Naive thymus-derived CD4-positive, alpha-beta T cell (primary cell): Measurements from ENCODE around the gene CDH23. TPM values are rescaled to one million over a fixed set of nuclear protein-coding genes. Genes with fewer than 3 reads are reported as not detected.

ENCODE experiments used
- ATAC-seq: fragments of 150-1000 bp; cut with Tn5 transposase; 2 replicates; pipeline ENCODE4 v1.10.0; 2021; ENCODE audit warnings: mild to moderate bottlenecking, moderate library complexity
- CTCF ChIA-PET: fragments of 350-600 bp; sonication (Branson Sonifier 250); formaldehyde crosslinking; loops from one replicate; lab custom pipeline; 2021; ENCODE audit warnings: antibody characterized with exemption; lab: Charles Lee
- POLR2A ChIA-PET: fragments of 350-600 bp; sonication (Branson Sonifier 250); formaldehyde crosslinking; loops from one replicate; lab custom pipeline; 2021; ENCODE audit warnings: antibody characterized with exemption, inconsistent platforms; lab: Charles Lee
- DNase-seq, 9 donors: peaks; one replicate each; pipeline versions ENCODE4 v3.0.0 to v3.0.0-alpha.2; 2020 to 2022; ENCODE audit warnings: mixed read lengths in 1 of 9
- H3K27ac ChIP-seq: one replicate; pipeline ENCODE4 v1.7.0; 2013; ENCODE audit warnings: mild to moderate bottlenecking, low read depth, low read length, moderate library complexity
- H3K27me3 ChIP-seq, 2 donors: one replicate each; pipeline ENCODE4 v1.7.0; 2013; ENCODE audit warnings: low read length in 2 of 2, mild to moderate bottlenecking in 2 of 2, moderate library complexity in 2 of 2; ENCODE audit not compliant: control insufficient read depth in 2 of 2, insufficient read depth in 2 of 2
- H3K36me3 ChIP-seq, 3 experiments: 1 replicate in 2 of 3; 2 replicates in 1 of 3; pipeline ENCODE4 v1.7.0; 2013; ENCODE audit warnings: low read length in 3 of 3, mild to moderate bottlenecking in 3 of 3, moderate library complexity in 1 of 3; ENCODE audit not compliant: insufficient read depth in 3 of 3, control insufficient read depth in 2 of 3
- H3K4me1 ChIP-seq, 2 donors: one replicate each; pipeline ENCODE4 v1.7.0; 2013; ENCODE audit warnings: low read length in 2 of 2, mild to moderate bottlenecking in 2 of 2, moderate library complexity in 1 of 2; ENCODE audit not compliant: control insufficient read depth in 2 of 2, insufficient read depth in 2 of 2
- H3K4me3 ChIP-seq: 2 replicates; pipeline ENCODE4 v1.7.0; 2013; ENCODE audit warnings: mild to moderate bottlenecking, low read length
- H3K9me3 ChIP-seq, 3 experiments: 1 replicate in 2 of 3; 2 replicates in 1 of 3; pipeline ENCODE4 v1.7.0; 2013; ENCODE audit warnings: low read length in 3 of 3; ENCODE audit not compliant: control insufficient read depth in 2 of 3
- H3K27ac Mint-ChIP-seq, 9 donors: one replicate each; pipeline ENCODE4 v1.8.0; 2020 to 2022; ENCODE audit warnings: mixed read lengths in 9 of 9, mild to moderate bottlenecking in 8 of 9, moderate library complexity in 5 of 9, inconsistent platforms in 2 of 9
- H3K27me3 Mint-ChIP-seq, 5 donors: one replicate each; pipeline ENCODE4 v1.8.0; 2021 to 2022; ENCODE audit warnings: mixed read lengths in 5 of 5, mild to moderate bottlenecking in 1 of 5
- H3K36me3 Mint-ChIP-seq, 5 donors: one replicate each; pipeline ENCODE4 v1.8.0; 2020 to 2022; ENCODE audit warnings: mixed read lengths in 5 of 5, mild to moderate bottlenecking in 3 of 5, inconsistent platforms in 1 of 5
- H3K4me1 Mint-ChIP-seq, 7 donors: one replicate each; pipeline ENCODE4 v1.8.0; 2020 to 2022; ENCODE audit warnings: mixed read lengths in 7 of 7, mild to moderate bottlenecking in 3 of 7, inconsistent platforms in 1 of 7
- H3K4me3 Mint-ChIP-seq, 10 donors: one replicate each; pipeline ENCODE4 v1.8.0; 2020 to 2022; ENCODE audit warnings: mild to moderate bottlenecking in 10 of 10, mixed read lengths in 10 of 10, moderate library complexity in 6 of 10, inconsistent platforms in 2 of 10
- H3K9me3 Mint-ChIP-seq, 11 donors: one replicate each; pipeline ENCODE4 v1.8.0; 2020 to 2022; ENCODE audit warnings: mixed read lengths in 11 of 11, mild to moderate bottlenecking in 4 of 11, inconsistent platforms in 1 of 11, moderate library complexity in 1 of 11
- intact Hi-C, 2 donors: fragments of 100-400 bp; cut with micrococcal nuclease; formaldehyde crosslinking; loops; one replicate each; pipeline ENCODE4 v1.15.1; 2023
- polyA plus RNA-seq, 2 donors: library from polyadenylated mRNA; unstranded; fragments of 300-500 nt; fragmentation: Illumina TruSeq; gene quantifications; one replicate each; pipeline ENCODE4 v1.2.3, GENCODE V29; 2021
- total RNA-seq, 6 experiments: library from RNA in 5 of 6; stranded (reverse) in 5 of 6; gene quantifications; 1 replicate in 5 of 6; 2 replicates in 1 of 6; pipeline ENCODE4 v1.2.3 and lab custom pipeline; 2021 to 2026

Gene CDH23
- total and polyA plus RNA-seq, 7 experiments from 2014 or later: 1.1 to 18.3 (median 7.9) TPM

DNA sequence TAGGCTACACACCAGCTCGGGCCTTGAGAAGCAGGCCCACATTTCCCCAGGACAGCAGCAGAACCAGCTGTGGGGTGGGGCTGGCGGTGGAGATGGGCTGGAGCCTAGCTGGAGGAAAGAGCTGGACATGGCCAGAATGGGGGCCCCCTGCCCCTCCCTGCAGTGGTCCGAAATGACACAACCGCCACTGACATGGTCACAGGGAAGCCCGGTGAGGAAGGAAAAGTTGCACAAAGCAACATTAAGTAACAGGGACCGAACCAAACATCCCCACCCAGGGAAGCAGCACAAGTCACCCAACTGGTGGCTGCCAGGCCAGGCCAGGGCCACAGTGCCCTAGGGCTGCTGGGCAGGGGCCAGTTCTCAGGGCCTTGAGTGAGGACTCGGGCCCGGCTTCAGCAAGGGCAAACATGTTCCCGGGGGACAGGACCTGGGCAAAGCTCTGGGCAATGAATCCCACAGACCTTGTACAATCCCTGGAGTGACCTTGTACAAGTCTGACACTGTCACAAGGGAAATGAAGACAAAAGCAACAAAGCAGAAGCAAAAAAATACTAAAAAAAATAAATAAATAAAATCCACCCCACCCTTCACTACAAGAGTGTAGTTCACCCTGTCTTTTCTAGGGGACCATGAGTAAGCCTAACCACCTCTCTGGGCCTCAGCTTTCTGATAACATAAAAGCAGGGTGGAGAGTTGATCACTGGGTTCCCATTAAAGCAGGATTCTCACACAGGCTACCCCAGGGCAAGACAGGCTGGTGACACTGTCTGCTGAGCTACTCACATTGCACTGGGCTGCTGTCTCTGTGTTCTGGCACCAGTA lies 421.3 kb downstream of the CDH23 start:
- intact Hi-C loops: no loop called here
- ChIA-PET POLR2A (interaction anchor here (0.7 kb wide), 1 partner anchor 1674 kb away, joined by 3 read pairs; no protein-coding TSS in a partner anchor), CTCF (no interaction called here)
- Mint-ChIP-seq H3K27ac (no peak overlapping the region), H3K9me3 (no peaks in the 10 kb centered on the region), H3K4me1 (peaks cover 0 to 14% (median 0%) of the 10 kb centered on the region in 7 donors), H3K4me3 (no peak overlapping the region), H3K36me3 (peaks cover 9 to 42% (median 15%) of the 10 kb centered on the region in 5 donors), H3K27me3 (no peaks in the 10 kb centered on the region)
- Histone ChIP-seq H3K36me3 (peaks cover 6 to 83% (median 37%) of the 10 kb centered on the region in 3 experiments), H3K4me1 (no peaks in the 10 kb centered on the region), H3K27ac (no peak overlapping the region), H3K9me3 (no peaks in the 10 kb centered on the region), H3K27me3 (no peaks in the 10 kb centered on the region), H3K4me3 (no peak overlapping the region)
- ATAC-seq (peak; percentile 76), DNase-seq (no peak)

GRCh38 chr10:71818674-71819260 lies 422.0 kb downstream of the CDH23 start:
- Mint-ChIP-seq H3K27me3 (no peaks in the 10 kb centered on the region), H3K4me3 (no peak overlapping the region), H3K4me1 (peaks cover 0 to 14% (median 0%) of the 10 kb centered on the region in 7 donors), H3K27ac (no peak overlapping the region), H3K9me3 (no peaks in the 10 kb centered on the region), H3K36me3 (peaks cover 9 to 45% (median 15%) of the 10 kb centered on the region in 5 donors)
- Histone ChIP-seq H3K27ac (no peak overlapping the region), H3K4me1 (no peaks in the 10 kb centered on the region), H3K36me3 (peaks cover 6 to 90% (median 37%) of the 10 kb centered on the region in 3 experiments), H3K4me3 (no peak overlapping the region), H3K27me3 (no peaks in the 10 kb centered on the region), H3K9me3 (no peaks in the 10 kb centered on the region)
- ChIA-PET POLR2A (interaction anchor here (0.7 kb wide), 1 partner anchor 1675 kb away, joined by 3 read pairs; no protein-coding TSS in a partner anchor), CTCF (no interaction called here)
- ATAC-seq: no peak
- intact Hi-C loops: no loop called here
- DNase-seq: no peak

DNA sequence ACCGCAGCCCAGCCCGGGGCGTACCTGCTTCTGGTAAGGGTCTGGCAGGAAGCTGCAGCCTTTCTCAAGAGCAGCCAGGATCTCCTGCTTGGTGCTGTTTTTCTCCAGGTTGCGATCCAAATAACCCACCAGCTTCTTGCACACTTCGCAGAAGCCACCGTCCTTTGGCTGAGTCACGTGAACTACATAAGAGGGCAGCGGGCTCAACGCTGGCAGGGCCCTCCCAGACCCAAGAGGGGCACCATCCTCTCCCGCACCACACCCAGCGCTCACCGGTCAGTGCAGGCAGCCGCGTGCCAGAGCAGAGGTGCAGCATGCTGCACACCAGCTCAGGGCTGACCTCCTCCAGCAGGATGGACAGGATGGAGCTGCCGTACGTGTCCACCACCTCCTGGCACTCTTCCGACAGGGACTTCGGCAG lies 422.7 kb downstream of the CDH23 start:
- Histone ChIP-seq H3K9me3 (no peaks in the 10 kb centered on the region), H3K36me3 (peaks cover 6 to 97% (median 37%) of the 10 kb centered on the region in 3 experiments), H3K27me3 (no peaks in the 10 kb centered on the region), H3K4me1 (no peaks in the 10 kb centered on the region), H3K27ac (no peak overlapping the region), H3K4me3 (no peak overlapping the region)
- no peaks in the 10 kb centered on the region for H3K9me3 Mint-ChIP-seq
- H3K4me3 Mint-ChIP-seq: no peak overlapping the region
- ChIA-PET CTCF (no interaction called here), POLR2A (no interaction called here)
- peaks cover 0 to 14% (median 0%) of the 10 kb centered on the region in 7 donors for H3K4me1 Mint-ChIP-seq
- H3K36me3 Mint-ChIP-seq: peaks cover 9 to 50% (median 15%) of the 10 kb centered on the region in 5 donors
- intact Hi-C loops: no loop called here
- H3K27me3 Mint-ChIP-seq: no peaks in the 10 kb centered on the region
- ATAC-seq (no peak), DNase-seq (no peak)
- peak overlapping the region in 1 of 9 donors; percentile 12 for H3K27ac Mint-ChIP-seq

DNA sequence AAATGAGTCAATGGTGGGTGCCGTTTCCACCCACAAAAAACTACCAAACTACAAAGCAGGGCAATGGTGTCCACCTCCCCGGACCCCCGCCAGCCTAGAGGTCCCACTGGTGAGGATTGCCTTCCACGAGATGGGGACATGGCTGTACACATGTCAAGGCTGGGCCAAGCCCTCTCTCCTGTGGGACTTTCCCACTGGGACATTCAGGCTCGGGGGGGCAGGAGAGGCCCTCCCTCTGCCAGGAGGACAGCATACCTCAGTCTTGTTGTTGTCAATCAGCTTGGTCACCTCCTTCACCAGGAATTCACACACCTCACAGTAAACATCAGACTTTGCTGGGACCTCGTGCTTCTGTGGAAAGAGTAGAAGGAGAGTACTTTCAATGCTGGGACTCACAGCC lies 423.3 kb downstream of the CDH23 start:
- CTCF ChIA-PET: no interaction called here
- no peak overlapping the region for H3K4me3 ChIP-seq
- H3K27me3 Mint-ChIP-seq: no peaks in the 10 kb centered on the region
- no peaks in the 10 kb centered on the region for H3K27me3 ChIP-seq
- DNase-seq (no peak), ATAC-seq (no peak)
- no peak overlapping the region for H3K4me3 Mint-ChIP-seq
- no peaks in the 10 kb centered on the region for H3K9me3 Mint-ChIP-seq
- no peak overlapping the region for H3K27ac ChIP-seq
- H3K9me3 ChIP-seq: no peaks in the 10 kb centered on the region
- peaks cover 0 to 14% (median 0%) of the 10 kb centered on the region in 7 donors for H3K4me1 Mint-ChIP-seq
- H3K27ac Mint-ChIP-seq: peak overlapping the region in 1 of 9 donors; percentile 12
- peaks cover 9 to 50% (median 15%) of the 10 kb centered on the region in 5 donors for H3K36me3 Mint-ChIP-seq
- peaks cover 6 to 98% (median 43%) of the 10 kb centered on the region in 3 experiments for H3K36me3 ChIP-seq
- intact Hi-C loops: no loop called here
- H3K4me1 ChIP-seq: no peaks in the 10 kb centered on the region
- POLR2A ChIA-PET: no interaction called here

DNA sequence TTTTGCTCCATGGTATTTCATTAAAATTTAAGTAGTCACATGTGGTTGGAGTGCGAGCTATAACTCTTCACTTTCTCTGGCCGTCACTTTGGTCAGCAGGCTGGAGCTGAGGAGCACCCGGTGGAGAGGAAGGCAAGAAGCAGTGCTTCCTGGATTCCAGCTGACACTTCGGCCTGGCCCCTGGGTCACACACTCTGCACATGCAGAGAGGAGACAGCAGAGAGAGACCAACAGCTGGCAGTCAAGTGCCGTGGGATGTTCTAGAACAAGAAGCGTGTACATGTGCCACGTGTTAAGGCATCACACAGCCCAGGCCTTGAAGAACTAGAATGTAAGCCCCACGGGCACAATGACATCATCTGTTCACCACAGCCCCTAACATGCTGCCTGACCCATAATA lies 424.2 kb downstream of the CDH23 start:
- H3K27ac ChIP-seq: no peak overlapping the region
- Mint-ChIP-seq H3K27me3 (no peaks in the 10 kb centered on the region), H3K36me3 (peaks cover 5 to 52% (median 16%) of the 10 kb centered on the region in 5 donors), H3K27ac (peak overlapping the region in 1 of 9 donors; percentile 8), H3K9me3 (no peaks in the 10 kb centered on the region), H3K4me1 (peaks cover 0 to 14% (median 0%) of the 10 kb centered on the region in 7 donors), H3K4me3 (no peak overlapping the region)
- no peaks in the 10 kb centered on the region for H3K4me1 ChIP-seq
- peaks cover 14 to 98% (median 43%) of the 10 kb centered on the region in 3 experiments for H3K36me3 ChIP-seq
- intact Hi-C loops: no loop called here
- CTCF ChIA-PET: no interaction called here
- no peaks in the 10 kb centered on the region for H3K9me3 ChIP-seq
- no peak overlapping the region for H3K4me3 ChIP-seq
- H3K27me3 ChIP-seq: no peaks in the 10 kb centered on the region
- ATAC-seq (no peak), DNase-seq (no peak)
- POLR2A ChIA-PET: interaction anchor here (0.5 kb wide), 1 partner anchor 268 kb away, joined by 3 read pairs; the partner anchor contains the start of gene SPOCK2

GRCh38 chr10:71821909-71822763 lies 425.4 kb downstream of the CDH23 start:
- no peak overlapping the region for H3K4me3 Mint-ChIP-seq
- peak overlapping the region in 4 of 9 donors; percentile 12 to 79 (median 34) for H3K27ac Mint-ChIP-seq
- ATAC-seq (peak; percentile 31), DNase-seq (no peak)
- POLR2A ChIA-PET: interaction anchor here (0.6 kb wide), 1 partner anchor 1366 kb away, joined by 3 read pairs; no protein-coding TSS in a partner anchor
- Histone ChIP-seq H3K27me3 (no peaks in the 10 kb centered on the region), H3K36me3 (peaks cover 24 to 98% (median 37%) of the 10 kb centered on the region in 3 experiments), H3K4me3 (no peak overlapping the region), H3K27ac (no peak overlapping the region), H3K4me1 (no peaks in the 10 kb centered on the region), H3K9me3 (no peaks in the 10 kb centered on the region)
- no peaks in the 10 kb centered on the region for H3K27me3 Mint-ChIP-seq
- CTCF ChIA-PET: interaction anchor here (0.6 to 1.0 kb wide), 2 partner anchors 8 to 32 kb away, joined by 3 to 6 read pairs; no protein-coding TSS in a partner anchor
- intact Hi-C loops: no loop called here
- no peaks in the 10 kb centered on the region for H3K9me3 Mint-ChIP-seq
- H3K4me1 Mint-ChIP-seq: peaks cover 0 to 14% (median 0%) of the 10 kb centered on the region in 7 donors
- peaks cover 5 to 49% (median 15%) of the 10 kb centered on the region in 5 donors for H3K36me3 Mint-ChIP-seq
